ENCODE results near the gene LRFN4. TPM values are rescaled to one million over a fixed set of nuclear protein-coding genes. Genes with fewer than 3 reads are reported as not detected.

The LRFN4 gene
- total RNA-seq, 8 experiments from 2014 or later = 7.7 to 45.9 (median 34.0) TPM

- no peak for ATAC-seq (replicated peaks in 6 of 8)
- 98 to 100% (median 100%) methylated on average over 1 to 9 of the region's 15 CpGs; no CpG with 5 or more reads in 7 of the 10 experiments for WGBS, 10 experiments
- H3K4me3 ChIP-seq = no peak overlapping the region
- peaks cover 10 to 12% of the 10 kb centered on the region in 2 donors for H3K4me1 ChIP-seq (replicated peaks in 1 of 2)
- H3K27ac ChIP-seq = no peak overlapping the region
- in situ Hi-C loops (cut with MboI; ENCODE audit: low pct_unique_long_range_greater_than_20kb in 2 of 9, low sequenced_read_pairs in 9 of 9, unreplicated experiment in 9 of 9) = no loop called here
These were observed 2.1 kb upstream of the LRFN4 start for GRCh38 chr11:66854729-66855211.

- peak; percentile 69 to 88 (median 84) for ATAC-seq (replicated peaks in 6 of 8)
- H3K4me1 ChIP-seq (replicated peaks in 1 of 2) = peaks cover 10 to 12% of the 10 kb centered on the region in 2 donors
- WGBS, 10 experiments = 0 to 50% (median 14%) methylated on average over 1 to 11 of the region's 51 CpGs; no CpG with 5 or more reads in 5 of the 10 experiments
- in situ Hi-C loops (cut with MboI; ENCODE audit: low pct_unique_long_range_greater_than_20kb in 2 of 9, low sequenced_read_pairs in 9 of 9, unreplicated experiment in 9 of 9) = no loop called here
- peak overlapping the region; percentile 72 to 84 for H3K27ac ChIP-seq
- H3K4me3 ChIP-seq = peak overlapping the region; percentile 47 to 54 (median 51)
These were observed 1.0 kb upstream of the LRFN4 start for GRCh38 chr11:66855574-66856495.

GRCh38 chr11:66857234-66857926 is 516 bp downstream of the LRFN4 start:
- Histone ChIP-seq H3K4me1 (replicated peaks in 1 of 2) (peaks cover 10 to 12% of the 10 kb centered on the region in 2 donors), H3K4me3 (peak overlapping the region; percentile 47 to 54 (median 51)), H3K27ac (peak overlapping the region; percentile 72 to 77)
- in situ Hi-C loops (cut with MboI; ENCODE audit: low pct_unique_long_range_greater_than_20kb in 2 of 9, low sequenced_read_pairs in 9 of 9, unreplicated experiment in 9 of 9) = no loop called here
- whole genome bisulfite sequencing, 10 experiments = no CpG with 5 or more reads among the region's 47 CpGs
- ATAC-seq (replicated peaks in 6 of 8) = peak in 1 of 8 experiments; percentile 1

- in situ Hi-C loops (cut with MboI; ENCODE audit: low pct_unique_long_range_greater_than_20kb in 2 of 9, low sequenced_read_pairs in 9 of 9, unreplicated experiment in 9 of 9) = no loop called here
- WGBS, 10 experiments = 60 to 100% (median 94%) methylated on average over 1 to 9 of the region's 19 CpGs; no CpG with 5 or more reads in 7 of the 10 experiments
- H3K4me3 ChIP-seq = peak overlapping the region in 1 of 5 donors; percentile 54
- no peak overlapping the region for H3K27ac ChIP-seq
- ATAC-seq (replicated peaks in 6 of 8) = no peak
- peaks cover 10 to 12% of the 10 kb centered on the region in 2 donors for H3K4me1 ChIP-seq (replicated peaks in 1 of 2)
These were observed 992 bp downstream of the LRFN4 start for GRCh38 chr11:66857927-66858185.

- Histone ChIP-seq H3K4me3 (no peak overlapping the region), H3K4me1 (replicated peaks in 1 of 2) (peaks cover 10 to 12% of the 10 kb centered on the region in 2 donors), H3K27ac (no peak overlapping the region)
- in situ Hi-C loops (cut with MboI; ENCODE audit: low pct_unique_long_range_greater_than_20kb in 2 of 9, low sequenced_read_pairs in 9 of 9, unreplicated experiment in 9 of 9) = no loop called here
- ATAC-seq (replicated peaks in 6 of 8) = no peak
- 87 to 100% (median 98%) methylated on average over 1 to 7 of the region's 62 CpGs; no CpG with 5 or more reads in 4 of the 10 experiments for WGBS, 10 experiments
These were observed 1.5 kb downstream of the LRFN4 start for GRCh38 chr11:66858186-66858938.

- H3K4me3 ChIP-seq = no peak overlapping the region
- ATAC-seq (replicated peaks in 6 of 8) = no peak
- H3K4me1 ChIP-seq (replicated peaks in 1 of 2) = peaks cover 10 to 12% of the 10 kb centered on the region in 2 donors
- in situ Hi-C loops (cut with MboI; ENCODE audit: low pct_unique_long_range_greater_than_20kb in 2 of 9, low sequenced_read_pairs in 9 of 9, unreplicated experiment in 9 of 9) = no loop called here
- 93% methylated on average over 3 of the region's 29 CpGs; no CpG with 5 or more reads in 9 of the 10 experiments for WGBS, 10 experiments
- no peak overlapping the region for H3K27ac ChIP-seq
These were observed 2.2 kb downstream of the LRFN4 start for GRCh38 chr11:66858939-66859685.

- no CpG with 5 or more reads among the region's 41 CpGs for WGBS, 10 experiments
- in situ Hi-C loops (cut with MboI; ENCODE audit: low pct_unique_long_range_greater_than_20kb in 2 of 9, low sequenced_read_pairs in 9 of 9, unreplicated experiment in 9 of 9) = no loop called here
- no peak overlapping the region for H3K4me3 ChIP-seq
- H3K27ac ChIP-seq = no peak overlapping the region
- ATAC-seq (replicated peaks in 6 of 8) = no peak
- H3K4me1 ChIP-seq (replicated peaks in 1 of 2) = peaks cover 10 to 11% of the 10 kb centered on the region in 2 donors
These were observed 3.0 kb downstream of the LRFN4 start for GRCh38 chr11:66859686-66860448.

GRCh38 chr11:66860449-66860831 is 3.6 kb downstream of the LRFN4 start:
- 100% methylated on average over 4 of the region's 18 CpGs; no CpG with 5 or more reads in 9 of the 10 experiments for WGBS, 10 experiments
- in situ Hi-C loops (cut with MboI; ENCODE audit: low pct_unique_long_range_greater_than_20kb in 2 of 9, low sequenced_read_pairs in 9 of 9, unreplicated experiment in 9 of 9) = no loop called here
- Histone ChIP-seq H3K4me1 (replicated peaks in 1 of 2) (peaks cover 4 to 5% of the 10 kb centered on the region in 2 donors), H3K4me3 (no peak overlapping the region), H3K27ac (no peak overlapping the region)
- no peak for ATAC-seq (replicated peaks in 6 of 8)

GRCh38 chr11:66861038-66861773 is 4.3 kb downstream of the LRFN4 start:
- WGBS, 10 experiments = no CpG with 5 or more reads among the region's 32 CpGs
- no peak for ATAC-seq (replicated peaks in 6 of 8)
- Histone ChIP-seq H3K4me1 (replicated peaks in 1 of 2) (peaks cover 2 to 3% of the 10 kb centered on the region in 2 donors), H3K4me3 (no peak overlapping the region), H3K27ac (no peak overlapping the region)
- in situ Hi-C loops (cut with MboI; ENCODE audit: low pct_unique_long_range_greater_than_20kb in 2 of 9, low sequenced_read_pairs in 9 of 9, unreplicated experiment in 9 of 9) = no loop called here

- 80 to 100% (median 88%) methylated on average over 1 to 5 of the region's 30 CpGs; no CpG with 5 or more reads in 5 of the 10 experiments for WGBS, 10 experiments
- no peak for ATAC-seq (replicated peaks in 6 of 8)
- H3K4me3 ChIP-seq = no peak overlapping the region
- in situ Hi-C loops (cut with MboI; ENCODE audit: low pct_unique_long_range_greater_than_20kb in 2 of 9, low sequenced_read_pairs in 9 of 9, unreplicated experiment in 9 of 9) = no loop called here
- H3K4me1 ChIP-seq (replicated peaks in 1 of 2) = peaks cover 2 to 3% of the 10 kb centered on the region in 2 donors
- H3K27ac ChIP-seq = no peak overlapping the region
These were observed 5.1 kb downstream of the LRFN4 start for GRCh38 chr11:66861774-66862558.
